ENCODE measurements around the gene METTL21A.

DNA sequence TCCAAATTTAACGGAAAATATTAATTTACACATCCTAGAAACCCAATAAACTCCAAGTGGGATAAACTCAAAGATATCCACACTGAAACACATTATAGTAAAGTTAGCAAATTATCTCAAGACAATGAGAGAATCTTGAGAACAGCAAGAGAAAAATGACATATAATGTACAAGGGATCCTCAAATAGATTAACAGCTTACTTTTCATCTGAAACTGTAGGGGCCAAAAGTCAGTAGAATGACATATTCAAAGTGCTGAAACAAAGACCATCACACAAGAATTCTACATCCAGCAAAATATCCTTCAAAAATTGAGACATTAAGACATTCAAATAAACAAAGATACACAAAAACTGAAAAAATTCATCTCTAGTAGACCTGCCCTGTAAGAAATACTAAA is 18.7 kb upstream of the METTL21A start:
- TF ChIP-seq, protein P1, sequence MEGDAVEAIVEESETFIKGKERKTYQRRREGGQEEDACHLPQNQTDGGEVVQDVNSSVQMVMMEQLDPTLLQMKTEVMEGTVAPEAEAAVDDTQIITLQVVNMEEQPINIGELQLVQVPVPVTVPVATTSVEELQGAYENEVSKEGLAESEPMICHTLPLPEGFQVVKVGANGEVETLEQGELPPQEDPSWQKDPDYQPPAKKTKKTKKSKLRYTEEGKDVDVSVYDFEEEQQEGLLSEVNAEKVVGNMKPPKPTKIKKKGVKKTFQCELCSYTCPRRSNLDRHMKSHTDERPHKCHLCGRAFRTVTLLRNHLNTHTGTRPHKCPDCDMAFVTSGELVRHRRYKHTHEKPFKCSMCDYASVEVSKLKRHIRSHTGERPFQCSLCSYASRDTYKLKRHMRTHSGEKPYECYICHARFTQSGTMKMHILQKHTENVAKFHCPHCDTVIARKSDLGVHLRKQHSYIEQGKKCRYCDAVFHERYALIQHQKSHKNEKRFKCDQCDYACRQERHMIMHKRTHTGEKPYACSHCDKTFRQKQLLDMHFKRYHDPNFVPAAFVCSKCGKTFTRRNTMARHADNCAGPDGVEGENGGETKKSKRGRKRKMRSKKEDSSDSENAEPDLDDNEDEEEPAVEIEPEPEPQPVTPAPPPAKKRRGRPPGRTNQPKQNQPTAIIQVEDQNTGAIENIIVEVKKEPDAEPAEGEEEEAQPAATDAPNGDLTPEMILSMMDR (conservative IDR thresholded peaks at IDR 0.05): no peak
- TF ChIP-seq EZH2 (IDR thresholded peaks at IDR 0.05; ENCODE audit: low read depth): no peak

Data from PC-9 (cell line).